Heart right ventricle (tissue), 16 donors: ENCODE measurements around the gene OR2T1. TPM values are rescaled to one million over a fixed set of nuclear protein-coding genes. Genes with fewer than 3 reads are reported as not detected.

Experiments used
- ATAC-seq, 8 donors: fragments of 200-7000 bp; cut with Tn5 transposase; one replicate each; pipeline ENCODE4 v1.9.1; 2020; ENCODE audit warnings: mild to moderate bottlenecking in 8 of 8, moderate library complexity in 8 of 8, moderate number of reproducible peaks in 1 of 8
- DNase-seq, 2 donors: peaks; one replicate each; pipeline ENCODE4 v3.0.0-alpha.2; 2020
- H3K27ac ChIP-seq, 10 donors: fragments of 200-600 bp; sonication (generic) in 2 of 10; one replicate each; pipeline versions ENCODE4 v1.5.0 to v1.8.0; 2020 to 2022; ENCODE audit warnings: mild to moderate bottlenecking in 3 of 10
- H3K27me3 ChIP-seq, 7 donors: fragments of 200-600 bp; one replicate each; pipeline ENCODE4 v1.8.0; 2021 to 2022; ENCODE audit warnings: mild to moderate bottlenecking in 2 of 7
- H3K36me3 ChIP-seq, 9 donors: fragments of 200-600 bp; sonication (generic) in 1 of 9; one replicate each; pipeline versions ENCODE4 v1.5.0 to v1.8.0; 2020 to 2022; ENCODE audit warnings: mild to moderate bottlenecking in 2 of 9
- H3K4me1 ChIP-seq, 9 donors: fragments of 200-600 bp; sonication (generic) in 1 of 9; one replicate each; pipeline versions ENCODE4 v1.5.0 to v1.8.0; 2020 to 2022; ENCODE audit warnings: mild to moderate bottlenecking in 4 of 9
- H3K4me3 ChIP-seq, 10 donors: fragments of 200-600 bp; sonication (generic) in 2 of 10; one replicate each; pipeline versions ENCODE4 v1.5.0 to v1.8.0; 2020 to 2022; ENCODE audit warnings: mild to moderate bottlenecking in 7 of 10, moderate library complexity in 2 of 10
- H3K9me3 ChIP-seq, 11 donors: fragments of 200-600 bp in 10 of 11; sonication (generic) in 2 of 11; one replicate each; pipeline versions ENCODE4 v1.5.0 to v1.8.0; 2013 to 2022; ENCODE audit warnings: mild to moderate bottlenecking in 2 of 11, control low read depth in 1 of 11, moderate library complexity in 1 of 11
- WGBS, 2 donors: extraction: QIAGEN DNeasy Blood & Tissue Kit; methylation state at CpG; one replicate each; pipeline ENCODE4 v1.1.7; 2013; ENCODE audit warnings: inconsistent platforms in 1 of 2; 5-methylcytosine and 5-hydroxymethylcytosine counted together
- intact Hi-C, 10 donors: fragments of 100-400 bp; cut with DNase I; formaldehyde crosslinking; loops; one replicate each; pipeline versions ENCODE4 v1.11.1 to v1.14.2; 2022
- polyA plus RNA-seq, 2 donors: library from polyadenylated mRNA; stranded (reverse); fragments of 200-250 nt; gene quantifications; one replicate each; pipeline ENCODE4 v1.2.3, GENCODE V29; 2013
- total RNA-seq, 10 donors: library from RNA; stranded (reverse); fragmentation: NEBNext Ultra II Directional in 3 of 10; extraction: Animal tissue kit (Norgen Biotek cat#: 25700) in 3 of 10; gene quantifications; one replicate each; pipeline versions ENCODE4 v1.2.1 to v1.2.4, GENCODE V29; 2021 to 2023
- TF ChIP-seq, protein P1 (sequence below), 9 donors: fragments of 200-600 bp; sonication (generic) in 2 of 9; IDR thresholded peaks; one replicate each; pipeline versions ENCODE4 v1.5.0 to v1.8.0; 2021 to 2022; ENCODE audit warnings: antibody characterized with exemption in 9 of 9, mild to moderate bottlenecking in 5 of 9, moderate library complexity in 1 of 9
- donor health status: Arrhythmogenic right ventricular cardiomyopathy.
- donor health status: ischemic (EF 13 %, LVEDD 7.1; RV severe dilation, severe dysfunction).
- donor health status: healthy with polysubstance abuse.
- donor health status: DM: no; HTN: yes; CAD: no.
- donor health status: DM: no; HTN: no; CAD: no.
- donor health status: ischemic (EF 25% LVEDD 6.9; RV normal size, moderate dysfunction).
- donor health status: ischemic (EF 25% LVEDD 5.7; RV mildly dilated, moderate dysfunction).
- donor health status: healthy.
- donor health status: DM: yes; HTN: yes; CAD: no.
- donor health status: Ischemic cardiomyopathy.
- donor health status: ischemic (EF 35%, LVEDD 5.7; RV mildly dilated, moderate dysfunction).
- donor health status: nonischemic (EF 11% LVEDD 7.7; RV severe dilation, severe dysfunction).
- donor health status: DM: yes; HTN: yes; CAD: no.
- donor health status: PGD.
- donor health status: ischemic (EF 29% LVEDD 5.4; RV normal size, mild dysfunction).
- donor health status: nonischemic (EF 23%, LVEDD 6.1; RV moderate dilation, normal function).

Gene OR2T1
- total and polyA plus RNA-seq, 12 donors: not detected

DNA sequence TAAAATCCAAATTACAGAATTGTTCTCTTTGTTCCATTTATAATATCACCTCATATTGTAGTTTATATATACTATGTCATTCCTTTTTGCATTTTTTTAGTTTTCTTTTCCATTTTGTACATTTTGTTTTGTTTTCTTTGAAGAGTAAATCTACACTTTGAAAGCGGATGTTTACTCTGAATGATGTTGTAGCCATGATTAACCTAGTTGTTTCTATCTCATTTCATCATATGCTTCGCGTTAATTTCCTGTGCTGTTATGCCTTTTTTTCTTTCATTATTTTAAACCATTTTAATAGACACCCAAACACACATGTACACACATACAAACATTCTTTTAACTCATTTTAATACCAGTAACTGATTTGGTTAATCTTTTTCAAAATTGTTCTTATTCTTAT, 22.0 kb upstream of the OR2T1 start:
- intact Hi-C loops: no loop called here
- 83 to 84% methylated on average over 3 of the region's 3 CpGs for WGBS, 2 donors
- H3K27ac ChIP-seq: no peak overlapping the region
- H3K9me3 ChIP-seq: no peaks in the 10 kb centered on the region
- no peaks in the 10 kb centered on the region for H3K4me1 ChIP-seq
- no peak overlapping the region for H3K4me3 ChIP-seq
- DNase-seq: no peak
- TF ChIP-seq, protein P1, sequence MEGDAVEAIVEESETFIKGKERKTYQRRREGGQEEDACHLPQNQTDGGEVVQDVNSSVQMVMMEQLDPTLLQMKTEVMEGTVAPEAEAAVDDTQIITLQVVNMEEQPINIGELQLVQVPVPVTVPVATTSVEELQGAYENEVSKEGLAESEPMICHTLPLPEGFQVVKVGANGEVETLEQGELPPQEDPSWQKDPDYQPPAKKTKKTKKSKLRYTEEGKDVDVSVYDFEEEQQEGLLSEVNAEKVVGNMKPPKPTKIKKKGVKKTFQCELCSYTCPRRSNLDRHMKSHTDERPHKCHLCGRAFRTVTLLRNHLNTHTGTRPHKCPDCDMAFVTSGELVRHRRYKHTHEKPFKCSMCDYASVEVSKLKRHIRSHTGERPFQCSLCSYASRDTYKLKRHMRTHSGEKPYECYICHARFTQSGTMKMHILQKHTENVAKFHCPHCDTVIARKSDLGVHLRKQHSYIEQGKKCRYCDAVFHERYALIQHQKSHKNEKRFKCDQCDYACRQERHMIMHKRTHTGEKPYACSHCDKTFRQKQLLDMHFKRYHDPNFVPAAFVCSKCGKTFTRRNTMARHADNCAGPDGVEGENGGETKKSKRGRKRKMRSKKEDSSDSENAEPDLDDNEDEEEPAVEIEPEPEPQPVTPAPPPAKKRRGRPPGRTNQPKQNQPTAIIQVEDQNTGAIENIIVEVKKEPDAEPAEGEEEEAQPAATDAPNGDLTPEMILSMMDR (IDR thresholded peaks at IDR 0.05): no peak
- peaks cover 0 to 1% (median 0%) of the 10 kb centered on the region in 7 donors for H3K27me3 ChIP-seq
- no peak for ATAC-seq
- no peaks in the 10 kb centered on the region for H3K36me3 ChIP-seq

DNA sequence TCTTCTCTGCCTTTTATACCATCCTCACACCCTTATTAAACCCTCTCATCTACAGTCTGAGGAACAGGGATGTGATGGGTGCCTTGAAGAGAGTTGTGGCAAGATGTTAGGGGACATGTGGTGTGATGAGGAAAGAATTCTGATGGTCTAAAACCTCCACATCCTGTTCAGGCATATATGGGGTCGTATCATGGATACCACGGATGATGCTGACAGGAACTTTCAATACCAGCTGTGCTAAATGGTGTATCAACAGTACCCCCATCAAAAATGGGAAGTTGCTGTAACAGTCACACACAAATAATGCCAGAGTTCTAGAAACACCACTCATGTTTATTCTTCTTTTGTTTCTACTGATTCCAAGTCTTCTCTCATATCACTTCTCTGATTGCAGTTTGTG, 14.4 kb upstream of the OR2T1 start:
- Histone ChIP-seq H3K27me3 (peaks cover 0 to 3% (median 0%) of the 10 kb centered on the region in 7 donors), H3K4me1 (no peaks in the 10 kb centered on the region), H3K36me3 (no peaks in the 10 kb centered on the region), H3K9me3 (peaks cover 0 to 5% (median 0%) of the 10 kb centered on the region in 11 donors), H3K27ac (no peak overlapping the region), H3K4me3 (no peak overlapping the region)
- 61 to 73% methylated on average over 2 of the region's 2 CpGs for whole genome bisulfite sequencing, 2 donors
- intact Hi-C loops: no loop called here
- DNase-seq (no peak), ATAC-seq (no peak)
- TF ChIP-seq, protein P1 (IDR thresholded peaks at IDR 0.05): no peak

DNA sequence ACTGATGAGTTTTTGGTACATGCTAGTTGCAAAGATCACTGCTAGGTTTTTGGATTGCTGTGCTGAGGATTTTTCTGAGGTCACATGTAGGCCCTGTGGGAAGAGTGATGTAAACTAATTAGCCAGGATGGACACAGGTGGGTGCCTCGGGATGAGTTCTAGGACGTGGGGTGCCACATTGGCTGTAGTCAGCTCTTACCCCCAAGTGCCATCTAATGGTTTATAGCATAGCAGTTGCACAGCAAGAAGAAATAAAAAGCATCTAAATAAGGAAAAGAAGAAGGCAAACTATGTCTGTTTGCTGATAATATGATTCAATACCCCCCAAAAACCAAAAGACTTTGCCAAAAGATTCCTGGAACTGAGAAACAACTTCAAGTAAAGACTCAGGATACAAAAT, 9.8 kb upstream of the OR2T1 start:
- H3K36me3 ChIP-seq: no peaks in the 10 kb centered on the region
- ATAC-seq: no peak
- intact Hi-C loops: no loop called here
- 38 to 42% methylated on average over 2 of the region's 2 CpGs for WGBS, 2 donors
- peaks cover 0 to 13% (median 0%) of the 10 kb centered on the region in 11 donors for H3K9me3 ChIP-seq
- H3K4me1 ChIP-seq: no peaks in the 10 kb centered on the region
- no peaks in the 10 kb centered on the region for H3K27me3 ChIP-seq
- no peak overlapping the region for H3K4me3 ChIP-seq
- DNase-seq: no peak
- TF ChIP-seq, protein P1 (IDR thresholded peaks at IDR 0.05): no peak
- H3K27ac ChIP-seq: no peak overlapping the region

DNA sequence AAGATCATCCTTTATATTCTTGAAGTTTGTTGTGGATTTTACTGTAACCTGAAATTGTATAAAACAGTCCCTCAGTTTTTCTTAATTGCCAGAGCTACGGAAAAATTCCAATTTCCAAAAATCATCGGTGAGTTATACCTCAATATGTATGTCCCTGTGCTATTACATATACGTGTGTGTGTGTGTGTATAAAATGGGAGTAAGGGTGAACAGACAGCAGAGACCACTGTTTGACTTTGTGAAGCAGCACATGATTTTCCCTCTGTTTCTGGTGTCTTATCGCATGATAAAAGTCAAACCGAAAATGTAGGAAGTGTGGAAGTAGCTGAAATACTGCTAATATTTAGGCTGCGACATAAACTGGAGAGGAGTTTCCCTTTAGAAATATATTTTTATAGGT, 1.2 kb downstream of the OR2T1 start:
- H3K27me3 ChIP-seq: no peaks in the 10 kb centered on the region
- ATAC-seq: no peak
- DNase-seq: no peak
- no peak overlapping the region for H3K4me3 ChIP-seq
- 90 to 91% methylated on average over 6 of the region's 6 CpGs for WGBS, 2 donors
- H3K36me3 ChIP-seq: no peaks in the 10 kb centered on the region
- TF ChIP-seq, protein P1 (IDR thresholded peaks at IDR 0.05): no peak
- intact Hi-C loops: loop anchor here in 1 of 10 donors (5.0 kb wide), 1 partner anchor 403 kb away; no protein-coding TSS in a partner anchor
- no peaks in the 10 kb centered on the region for H3K4me1 ChIP-seq
- H3K9me3 ChIP-seq: peaks cover 0 to 3% (median 0%) of the 10 kb centered on the region in 11 donors
- no peak overlapping the region for H3K27ac ChIP-seq
